GM12864 (cell line): ENCODE data around the gene PODXL.
"Not testable (repeated sequence)": the region's sequence is repeated elsewhere in the genome, so short reads cannot be mapped to it uniquely, and the experiment has no call there.

Source experiments
- DNase-seq: peaks from one replicate; pipeline ENCODE4 v3.0.0-alpha.2; 2011; ENCODE audit warnings: low read depth
- H3K4me3 ChIP-seq: 2 replicates; pipeline ENCODE4 v1.5.1; 2011; ENCODE audit warnings: mild to moderate bottlenecking, low read depth, low read length, control low read depth
- CTCF ChIP-seq: IDR thresholded peaks from 2 replicates; pipeline ENCODE4 v1.5.1; 2011; ENCODE audit warnings: low read depth, mild to moderate bottlenecking, moderate library complexity, low read length, control low read depth, inconsistent platforms; ENCODE audit errors: missing control alignments

Gene PODXL

DNA sequence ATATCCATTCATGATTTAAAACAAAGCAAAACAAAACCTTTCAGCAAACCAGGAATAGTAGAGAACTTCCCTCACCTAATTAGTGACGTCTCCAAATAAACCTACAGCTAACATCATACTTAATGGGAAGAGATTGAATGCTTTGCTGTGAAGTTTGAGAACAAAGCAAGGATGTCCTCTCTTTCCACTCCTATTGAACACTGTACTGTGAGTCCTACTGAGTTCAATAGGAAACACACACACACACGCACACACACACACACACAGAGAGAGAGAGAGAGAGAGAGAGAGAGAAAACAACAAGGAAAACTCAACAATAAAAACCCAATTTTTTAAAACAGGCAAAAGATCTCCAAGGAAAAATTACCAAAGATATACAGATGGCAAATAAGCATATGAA, 32.3 kb downstream of the PODXL start:
- DNase-seq: no peak

GRCh38 chr7:131522325-131522930, 34.0 kb downstream of the PODXL start:
- no peak overlapping the region for H3K4me3 ChIP-seq
- no peak for TF ChIP-seq CTCF
- DNase-seq: no peak

More for the DNA sequence above, 32.3 kb downstream of the PODXL start:
- H3K4me3 ChIP-seq: no peak overlapping the region
- TF ChIP-seq CTCF: no peak

- no peak for DNase-seq
- no peak for TF ChIP-seq CTCF
- H3K4me3 ChIP-seq: no peak overlapping the region
These were observed 34.7 kb downstream of the PODXL start for GRCh38 chr7:131521651-131522163.

GRCh38 chr7:131518626-131519025, 37.8 kb downstream of the PODXL start:
- no peak for TF ChIP-seq CTCF
- no peak overlapping the region for H3K4me3 ChIP-seq
- DNase-seq: no peak

DNA sequence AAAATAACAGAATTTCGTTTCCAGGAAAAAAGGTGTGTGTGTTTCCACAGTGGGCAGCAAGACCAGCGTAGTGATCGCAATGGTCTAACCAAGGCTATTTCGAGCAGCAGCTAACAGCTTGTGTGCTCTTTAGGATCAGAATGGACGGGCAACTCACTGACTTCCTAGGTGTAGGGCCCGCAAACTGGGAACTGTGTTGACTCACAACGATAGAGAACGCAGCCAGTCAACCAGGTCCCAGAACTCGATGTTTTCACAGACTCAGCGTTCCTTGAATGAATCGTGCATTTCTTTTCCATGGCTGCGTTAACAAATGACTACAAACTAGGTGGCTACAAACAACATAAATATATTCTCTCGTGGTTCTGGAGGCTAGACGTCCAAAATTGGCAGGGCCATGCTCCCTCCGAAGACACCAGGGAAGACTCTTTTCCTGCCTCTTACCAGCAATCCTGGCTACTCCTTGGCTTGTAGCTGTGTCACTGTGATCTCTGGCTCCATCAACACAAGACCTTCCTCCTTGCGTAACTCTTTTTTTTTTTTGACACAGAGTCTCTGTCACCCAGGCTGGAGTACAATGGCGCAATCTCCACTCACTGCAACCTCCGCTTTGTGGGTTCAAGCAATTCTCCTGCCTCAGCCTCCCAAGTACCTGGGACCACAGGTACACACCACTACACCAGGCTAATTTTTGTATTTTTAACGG, 39.1 kb downstream of the PODXL start:
- TF ChIP-seq CTCF: no peak
- DNase-seq: no peak
- H3K4me3 ChIP-seq: no peak overlapping the region

DNA sequence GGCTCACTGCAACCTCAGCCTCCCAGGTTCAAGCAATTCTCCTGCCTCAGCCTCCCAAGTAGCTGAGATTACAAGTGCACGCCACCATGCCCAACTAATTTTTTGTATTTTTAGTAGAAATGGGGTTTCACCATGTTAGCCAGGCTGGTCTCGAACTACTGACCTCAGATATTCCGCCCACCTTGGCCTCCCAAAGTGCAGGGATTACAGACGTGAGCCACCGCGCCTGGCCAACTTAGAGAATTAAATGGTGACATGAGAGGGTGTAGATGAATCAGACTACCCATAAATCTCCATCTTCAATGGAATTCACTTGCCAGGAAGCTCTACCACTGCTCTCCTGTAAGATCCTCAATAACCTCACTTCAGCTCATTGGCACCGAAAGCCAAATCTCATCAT, 41.0 kb downstream of the PODXL start:
- not testable (repeated sequence) for DNase-seq, H3K4me3 ChIP-seq

DNA sequence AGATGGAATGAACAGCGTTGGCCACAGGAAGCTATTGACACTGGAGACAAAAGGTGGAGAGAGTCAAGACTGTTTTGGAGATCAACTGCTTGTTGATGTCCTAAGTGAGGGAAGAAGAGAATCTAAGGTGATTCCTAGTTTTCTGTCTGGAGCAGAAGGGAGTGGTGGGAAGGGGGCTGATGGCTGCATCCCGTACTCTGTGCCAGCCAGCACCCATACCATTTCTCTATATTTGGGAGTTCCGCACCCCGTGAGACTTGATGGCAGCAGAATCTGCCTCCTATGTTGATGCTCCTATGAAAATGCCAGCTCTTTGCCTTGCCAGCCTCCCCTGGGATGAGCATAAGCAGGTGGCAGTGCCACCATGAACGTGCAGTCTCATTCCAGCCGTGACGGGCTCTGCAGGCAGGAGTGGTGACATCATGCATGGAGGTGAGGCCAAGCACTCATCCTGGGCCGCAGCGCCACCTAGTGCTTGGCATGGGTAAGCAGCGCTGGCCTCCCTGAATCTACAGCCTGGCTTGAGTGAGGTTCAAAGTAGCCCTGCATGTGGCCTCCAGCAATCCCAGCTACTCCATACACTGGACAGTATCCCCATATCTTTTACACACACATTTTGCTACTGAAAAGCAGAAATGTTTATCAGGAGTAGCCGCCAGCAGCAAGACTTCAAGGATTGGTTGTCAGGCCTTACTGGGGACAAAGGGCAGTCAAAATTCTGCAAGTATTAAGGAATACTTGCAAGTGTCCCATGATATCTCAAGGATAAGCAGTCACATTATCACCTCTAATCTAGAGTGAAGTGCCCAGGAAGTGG, 43.0 kb downstream of the PODXL start:
- TF ChIP-seq CTCF: peak; percentile 99
- peak; percentile 33 for DNase-seq
- no peak overlapping the region for H3K4me3 ChIP-seq
